Measurements from ENCODE around the gene SLC24A4. TPM values are rescaled to one million over a fixed set of nuclear protein-coding genes. Genes with fewer than 3 reads are reported as not detected.

The SLC24A4 gene
- polyA plus RNA-seq, 1 donor from 2014 or later = 0.17 TPM

- no peak overlapping the region for H3K27ac ChIP-seq (ENCODE audit: low read length)
- no peaks in the 10 kb centered on the region for H3K9me3 ChIP-seq (ENCODE audit: low read length)
- H4K20me1 ChIP-seq (ENCODE audit: insufficient read depth) = no peaks in the 10 kb centered on the region
- H3K4me3 ChIP-seq (ENCODE audit: low read length) = no peak overlapping the region
- no peaks in the 10 kb centered on the region for H3F3A ChIP-seq (ENCODE audit: insufficient read depth, low read length, poor library complexity, severe bottlenecking)
- no peaks in the 10 kb centered on the region for H3K36me3 ChIP-seq (ENCODE audit: insufficient read depth, low read length)
- H3K9me2 ChIP-seq (ENCODE audit: insufficient read depth, low read length) = no peaks in the 10 kb centered on the region
- no peaks in the 10 kb centered on the region for H3K27me3 ChIP-seq (ENCODE audit: insufficient read depth, low read depth, low read length)
- no peaks in the 10 kb centered on the region for H3K79me2 ChIP-seq (replicated peaks; ENCODE audit: insufficient read depth, low read length)
- no peak overlapping the region for H3K4me2 ChIP-seq (ENCODE audit: low read length)
- H3K9ac ChIP-seq (ENCODE audit: low read length) = no peak overlapping the region
- no peak overlapping the region for H2AFZ ChIP-seq (ENCODE audit: low read depth, low read length)
- TF ChIP-seq REST (IDR thresholded peaks at IDR 0.05; ENCODE audit: borderline replicate concordance) (no peak), MXI1 (conservative IDR thresholded peaks at IDR 0.05; ENCODE audit: poor library complexity, severe bottlenecking) (no peak), RAD21 (conservative IDR thresholded peaks at IDR 0.05) (no peak), CTCF (IDR thresholded peaks at IDR 0.05; ENCODE audit: poor library complexity, severe bottlenecking) (no peak), EZH2 (IDR thresholded peaks at IDR 0.05; ENCODE audit: borderline replicate concordance, insufficient read depth, low read length, poor library complexity, severe bottlenecking) (no peak), TAF1 (IDR thresholded peaks at IDR 0.05; ENCODE audit: low read depth) (no peak), EP300 (conservative IDR thresholded peaks at IDR 0.05; ENCODE audit: poor library complexity, severe bottlenecking) (no peak), POLR2AphosphoS5 (IDR thresholded peaks at IDR 0.05) (no peak), SMC3 (conservative IDR thresholded peaks at IDR 0.05; ENCODE audit: poor library complexity) (no peak)
Observed at GRCh38 chr14:92496191-92496857, 173.4 kb downstream of the SLC24A4 start.

- H3K27me3 ChIP-seq (ENCODE audit: insufficient read depth, low read depth, low read length) = no peaks in the 10 kb centered on the region
- no peaks in the 10 kb centered on the region for H3F3A ChIP-seq (ENCODE audit: insufficient read depth, low read length, poor library complexity, severe bottlenecking)
- no peak for TF ChIP-seq TAF1 (IDR thresholded peaks at IDR 0.05; ENCODE audit: low read depth)
- no peak for TF ChIP-seq EP300 (conservative IDR thresholded peaks at IDR 0.05; ENCODE audit: poor library complexity, severe bottlenecking)
- TF ChIP-seq MXI1 (conservative IDR thresholded peaks at IDR 0.05; ENCODE audit: poor library complexity, severe bottlenecking) = no peak
- no peak for TF ChIP-seq SMC3 (conservative IDR thresholded peaks at IDR 0.05; ENCODE audit: poor library complexity)
- no peak for TF ChIP-seq POLR2AphosphoS5 (IDR thresholded peaks at IDR 0.05)
- no peak for TF ChIP-seq EZH2 (IDR thresholded peaks at IDR 0.05; ENCODE audit: borderline replicate concordance, insufficient read depth, low read length, poor library complexity, severe bottlenecking)
- no peak for TF ChIP-seq RAD21 (conservative IDR thresholded peaks at IDR 0.05)
- TF ChIP-seq CTCF (IDR thresholded peaks at IDR 0.05; ENCODE audit: poor library complexity, severe bottlenecking) = no peak
- no peak for TF ChIP-seq REST (IDR thresholded peaks at IDR 0.05; ENCODE audit: borderline replicate concordance)
- no peaks in the 10 kb centered on the region for H3K9me2 ChIP-seq (ENCODE audit: insufficient read depth, low read length)
- no peak overlapping the region for H2AFZ ChIP-seq (ENCODE audit: low read depth, low read length)
- H3K36me3 ChIP-seq (ENCODE audit: insufficient read depth, low read length) = no peaks in the 10 kb centered on the region
- H4K20me1 ChIP-seq (ENCODE audit: insufficient read depth) = no peaks in the 10 kb centered on the region
- H3K27ac ChIP-seq (ENCODE audit: low read length) = no peak overlapping the region
- H3K79me2 ChIP-seq (replicated peaks; ENCODE audit: insufficient read depth, low read length) = no peaks in the 10 kb centered on the region
- no peaks in the 10 kb centered on the region for H3K9me3 ChIP-seq (ENCODE audit: low read length)
- no peak overlapping the region for H3K4me3 ChIP-seq (ENCODE audit: low read length)
- H3K9ac ChIP-seq (ENCODE audit: low read length) = no peak overlapping the region
- no peak overlapping the region for H3K4me2 ChIP-seq (ENCODE audit: low read length)
Observed at GRCh38 chr14:92497391-92497790, 174.4 kb downstream of the SLC24A4 start.

Data from neural cell (in vitro differentiated cells).